Measurements from ENCODE around the gene ANKRD42.
"Not testable (repeated sequence)": the region's sequence is repeated elsewhere in the genome, so short reads cannot be mapped to it uniquely, and the experiment has no call there.

Gene ANKRD42

GRCh38 chr11:83172551-83172950 lies 21.0 kb upstream of the ANKRD42 start:
- no peak for DNase-seq (ENCODE audit: low read depth, low spot score)

- DNase-seq (ENCODE audit: low read depth, low spot score): no peak
These were observed 19.5 kb upstream of the ANKRD42 start for GRCh38 chr11:83174008-83174407.

- DNase-seq (ENCODE audit: low read depth, low spot score): no peak
These were observed 17.7 kb upstream of the ANKRD42 start for GRCh38 chr11:83175815-83176214.

GRCh38 chr11:83181815-83182214 lies 11.7 kb upstream of the ANKRD42 start:
- DNase-seq (ENCODE audit: low read depth, low spot score): no peak

GRCh38 chr11:83185767-83186166 lies 7.7 kb upstream of the ANKRD42 start:
- no peak for DNase-seq (ENCODE audit: low read depth, low spot score)

- DNase-seq (ENCODE audit: low read depth, low spot score): no peak
These were observed 6.0 kb upstream of the ANKRD42 start for GRCh38 chr11:83187465-83187864.

GRCh38 chr11:83191491-83191890 lies 2.0 kb upstream of the ANKRD42 start:
- no peak for DNase-seq (ENCODE audit: low read depth, low spot score)

GRCh38 chr11:83191986-83192385 lies 1.5 kb upstream of the ANKRD42 start:
- DNase-seq (ENCODE audit: low read depth, low spot score): no peak

- DNase-seq (ENCODE audit: low read depth, low spot score): no peak
These were observed 786 bp upstream of the ANKRD42 start for GRCh38 chr11:83192606-83193245.

- peak; percentile 74 for DNase-seq (ENCODE audit: low read depth, low spot score)
These were observed 1.0 kb downstream of the ANKRD42 start for GRCh38 chr11:83194281-83195142.

- peak; percentile 15 for DNase-seq (ENCODE audit: low read depth, low spot score)
These were observed 1.6 kb downstream of the ANKRD42 start for GRCh38 chr11:83195143-83195466.

- DNase-seq (ENCODE audit: low read depth, low spot score): no peak
These were observed 2.1 kb downstream of the ANKRD42 start for GRCh38 chr11:83195649-83196048.

- no peak for DNase-seq (ENCODE audit: low read depth, low spot score)
These were observed 6.5 kb downstream of the ANKRD42 start for GRCh38 chr11:83200035-83200434.

- DNase-seq (ENCODE audit: low read depth, low spot score): no peak
These were observed 12.2 kb downstream of the ANKRD42 start for GRCh38 chr11:83205608-83206185.

GRCh38 chr11:83206221-83206620 lies 12.7 kb downstream of the ANKRD42 start:
- DNase-seq (ENCODE audit: low read depth, low spot score): no peak

GRCh38 chr11:83206771-83207382 lies 13.4 kb downstream of the ANKRD42 start:
- DNase-seq (ENCODE audit: low read depth, low spot score): not testable (repeated sequence)

- DNase-seq (ENCODE audit: low read depth, low spot score): no peak
These were observed 25.6 kb downstream of the ANKRD42 start for GRCh38 chr11:83219095-83219494.

- peak; percentile 65 for DNase-seq (ENCODE audit: low read depth, low spot score)
These were observed 26.7 kb downstream of the ANKRD42 start for GRCh38 chr11:83220260-83220659.

GRCh38 chr11:83221694-83222093 lies 28.2 kb downstream of the ANKRD42 start:
- DNase-seq (ENCODE audit: low read depth, low spot score): no peak

- no peak for DNase-seq (ENCODE audit: low read depth, low spot score)
These were observed 29.0 kb downstream of the ANKRD42 start for GRCh38 chr11:83222499-83222898.

- no peak for DNase-seq (ENCODE audit: low read depth, low spot score)
These were observed 29.9 kb downstream of the ANKRD42 start for GRCh38 chr11:83223457-83223856.

- no peak for DNase-seq (ENCODE audit: low read depth, low spot score)
These were observed 42.3 kb downstream of the ANKRD42 start for GRCh38 chr11:83235825-83236224.

Measured in astrocyte of the hippocampus (primary cell).